Measurements from ENCODE around the gene CRABP2.

DNA sequence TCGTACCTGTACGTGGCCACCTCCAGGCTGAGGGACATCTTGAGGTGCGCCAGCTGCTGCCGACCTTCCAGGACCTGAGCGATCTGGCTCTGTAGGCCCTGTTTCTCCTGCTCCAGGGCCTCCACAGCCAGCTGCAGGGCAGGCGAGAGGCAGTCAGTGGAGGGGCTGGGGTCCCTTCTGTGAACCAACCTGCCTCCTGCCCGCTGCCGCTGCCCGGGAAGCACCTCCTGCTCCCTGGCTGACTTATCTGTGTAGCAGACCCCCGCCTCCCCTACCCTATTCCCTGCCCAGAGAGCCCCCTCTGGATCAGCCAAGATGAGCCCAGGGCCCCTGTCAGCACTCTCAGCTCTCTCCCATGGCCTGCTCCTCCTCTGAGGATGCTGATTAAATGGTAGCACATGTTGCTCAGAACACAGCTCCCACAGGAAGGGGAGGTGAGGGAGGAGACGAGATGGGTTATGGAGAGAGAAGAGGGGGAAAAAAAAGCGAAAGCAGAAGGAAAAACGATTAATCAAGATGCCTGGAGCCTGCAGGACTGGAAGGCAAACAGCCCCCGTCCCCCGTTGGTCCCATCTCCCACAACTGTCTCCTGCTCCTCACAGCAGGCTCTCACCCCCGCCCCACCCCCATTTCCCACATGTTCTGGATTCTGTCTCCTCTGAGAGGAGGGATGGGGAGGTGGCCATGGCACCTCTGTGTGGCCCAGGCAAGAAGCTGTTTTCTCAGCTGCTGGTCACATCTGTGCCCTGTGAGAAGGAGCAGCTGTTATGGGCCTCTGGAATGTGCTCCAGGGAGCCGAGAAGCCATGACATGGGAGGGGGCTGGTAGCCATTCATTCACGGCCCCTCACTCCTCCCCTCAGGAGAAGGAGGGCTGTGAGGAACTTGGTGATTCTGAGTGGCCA is 29.9 kb downstream of the CRABP2 start:
- no peak for TF ChIP-seq CTCF (IDR thresholded peaks at IDR 0.05)
- no peak for TF ChIP-seq POLR2AphosphoS5 (IDR thresholded peaks at IDR 0.05; ENCODE audit: insufficient read depth in 1 of 2, low read depth in 1 of 2)

All from vagina (tissue), 2 donors.